Left lung (tissue), 10 donors: ENCODE measurements around the gene TIPARP. TPM values are rescaled to one million over a fixed set of nuclear protein-coding genes. Genes with fewer than 3 reads are reported as not detected.

ENCODE experiments used
- ATAC-seq: fragments of 200-7000 bp; cut with Tn5 transposase; one replicate; pipeline ENCODE4 v1.9.1; 2020; ENCODE audit warnings: moderate library complexity
- DNase-seq, 4 donors: peaks; one replicate each; pipeline ENCODE4 v3.0.0-alpha.2; 2013 to 2020
- H3K27ac ChIP-seq, 2 donors: fragments of 200-600 bp; sonication (generic) in 1 of 2; one replicate each; pipeline versions ENCODE4 v1.5.0 to v1.8.0; 2020 to 2021
- H3K27me3 ChIP-seq, 2 donors: fragments of 200-600 bp; sonication (generic) in 1 of 2; one replicate each; pipeline versions ENCODE4 v1.5.0 to v1.8.0; 2020 to 2021
- H3K36me3 ChIP-seq, 2 donors: fragments of 200-600 bp; sonication (generic) in 1 of 2; one replicate each; pipeline versions ENCODE4 v1.5.0 to v1.8.0; 2020 to 2021
- H3K4me1 ChIP-seq, 2 donors: fragments of 200-600 bp; one replicate each; pipeline ENCODE4 v1.8.0; 2021
- H3K4me3 ChIP-seq, 2 donors: fragments of 200-600 bp; sonication (generic) in 1 of 2; one replicate each; pipeline versions ENCODE4 v1.5.0 to v1.8.0; 2020 to 2021; ENCODE audit warnings: mild to moderate bottlenecking in 1 of 2
- H3K9me3 ChIP-seq, 2 donors: fragments of 200-600 bp; sonication (generic) in 1 of 2; one replicate each; pipeline versions ENCODE4 v1.5.0 to v1.8.0; 2020 to 2021
- CTCF ChIP-seq, 2 donors: fragments of 200-600 bp; sonication (generic) in 1 of 2; IDR thresholded peaks; one replicate each; pipeline versions ENCODE4 v1.5.0 to v1.8.0; 2021; ENCODE audit warnings: antibody characterized with exemption in 2 of 2
- intact Hi-C, 2 donors: fragments of 100-400 bp; cut with DNase I; formaldehyde crosslinking; loops; one replicate each; pipeline versions ENCODE4 v1.11.2 to v1.14.2; 2022
- polyA plus RNA-seq, 6 donors: library from polyadenylated mRNA; unstranded; fragments of 120-200 nt; gene quantifications; one replicate each; pipeline ENCODE4 v1.2.1, GENCODE V29; 2013; ENCODE audit not compliant: insufficient read length in 6 of 6
- total RNA-seq, 2 donors: library from RNA; stranded (reverse); fragmentation: NEBNext Ultra II Directional; extraction: Animal tissue kit (Norgen Biotek cat#: 25700); gene quantifications; one replicate each; pipeline ENCODE4 v1.2.1, GENCODE V29; 2021
- donor health status: DM: no; HTN: yes; CAD: no.
- donor health status: DM: no; HTN: no; CAD: no.

TIPARP gene
- total and polyA plus RNA-seq, 8 donors, result 21.0 to 49.5 (median 28.1) TPM

GRCh38 chr3:156691920-156692319 lies 17.5 kb downstream of the TIPARP start:
- Histone ChIP-seq H3K9me3 (no peaks in the 10 kb centered on the region), H3K27me3 (no peaks in the 10 kb centered on the region), H3K27ac (peak overlapping the region; percentile 45 to 62), H3K4me3 (no peak overlapping the region), H3K4me1 (peaks cover 19 to 65% of the 10 kb centered on the region in 2 donors), H3K36me3 (peaks cover 0 to 32% of the 10 kb centered on the region in 2 donors)
- no peak for TF ChIP-seq CTCF (IDR thresholded peaks at IDR 0.05)
- intact Hi-C loops, result no loop called here
- DNase-seq, result peak in 1 of 4 donors; percentile 43
- ATAC-seq, result peak; percentile 43

- Histone ChIP-seq H3K36me3 (peaks cover 0 to 44% of the 10 kb centered on the region in 2 donors), H3K9me3 (no peaks in the 10 kb centered on the region), H3K27me3 (no peaks in the 10 kb centered on the region), H3K27ac (peak overlapping the region in 1 of 2 donors; percentile 0), H3K4me3 (no peak overlapping the region), H3K4me1 (peaks cover 19 to 53% of the 10 kb centered on the region in 2 donors)
- no peak for DNase-seq
- intact Hi-C loops, result no loop called here
- no peak for ATAC-seq
- TF ChIP-seq CTCF (IDR thresholded peaks at IDR 0.05), result no peak
These were observed 18.8 kb downstream of the TIPARP start for GRCh38 chr3:156693166-156693565.

- intact Hi-C loops, result no loop called here
- H3K27me3 ChIP-seq, result no peaks in the 10 kb centered on the region
- peaks cover 16 to 42% of the 10 kb centered on the region in 2 donors for H3K4me1 ChIP-seq
- no peak overlapping the region for H3K4me3 ChIP-seq
- peaks cover 0 to 56% of the 10 kb centered on the region in 2 donors for H3K36me3 ChIP-seq
- DNase-seq, result no peak
- H3K9me3 ChIP-seq, result no peaks in the 10 kb centered on the region
- H3K27ac ChIP-seq, result no peak overlapping the region
- no peak for TF ChIP-seq CTCF (IDR thresholded peaks at IDR 0.05)
- ATAC-seq, result peak; percentile 33
These were observed 20.1 kb downstream of the TIPARP start for GRCh38 chr3:156694536-156694935.

- H3K36me3 ChIP-seq, result peaks cover 0 to 77% of the 10 kb centered on the region in 2 donors
- ATAC-seq, result no peak
These were observed 28.0 kb downstream of the TIPARP start for GRCh38 chr3:156702367-156702766.

More at GRCh38 chr3:156702367-156702766, 28.0 kb downstream of the TIPARP start:
- DNase-seq, result no peak
- intact Hi-C loops, result no loop called here
- Histone ChIP-seq H3K4me1 (peaks cover 7 to 46% of the 10 kb centered on the region in 2 donors), H3K27me3 (no peaks in the 10 kb centered on the region), H3K27ac (peak overlapping the region in 1 of 2 donors; percentile 16), H3K4me3 (no peak overlapping the region), H3K9me3 (no peaks in the 10 kb centered on the region)
- no peak for TF ChIP-seq CTCF (IDR thresholded peaks at IDR 0.05)
